NCI-H187 (cell line): Measurements from ENCODE around the gene CUL1.

Experiments
- DNase-seq, 2 experiments: peaks; one replicate each; lab custom pipeline; 2025; lab: John Stamatoyannopoulos, UW

CUL1 gene

GRCh38 chr7:148804343-148805235, 105.9 kb downstream of the CUL1 start:
- DNase-seq: no peak

DNA sequence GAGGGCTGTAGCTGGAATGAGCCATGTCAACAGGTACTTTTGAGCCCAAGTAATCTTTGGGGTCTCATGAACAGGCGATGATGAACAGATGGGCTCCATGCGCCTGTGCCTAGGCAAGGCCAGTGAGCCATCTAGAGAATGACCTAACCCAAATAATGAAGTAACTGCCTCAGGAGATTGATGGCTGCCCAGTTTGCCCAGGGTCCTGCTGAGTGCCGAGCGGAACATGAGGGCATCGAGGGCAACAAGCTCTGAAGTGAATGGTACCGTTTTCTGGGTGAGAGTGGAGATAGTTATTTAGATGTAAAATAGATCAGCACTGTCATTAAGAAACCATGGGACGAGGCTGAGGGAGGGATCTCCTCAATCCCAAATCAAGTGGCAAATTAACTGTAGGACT, 107.5 kb downstream of the CUL1 start:
- DNase-seq: no peak

GRCh38 chr7:148807436-148807835, 108.7 kb downstream of the CUL1 start:
- DNase-seq: no peak

DNA sequence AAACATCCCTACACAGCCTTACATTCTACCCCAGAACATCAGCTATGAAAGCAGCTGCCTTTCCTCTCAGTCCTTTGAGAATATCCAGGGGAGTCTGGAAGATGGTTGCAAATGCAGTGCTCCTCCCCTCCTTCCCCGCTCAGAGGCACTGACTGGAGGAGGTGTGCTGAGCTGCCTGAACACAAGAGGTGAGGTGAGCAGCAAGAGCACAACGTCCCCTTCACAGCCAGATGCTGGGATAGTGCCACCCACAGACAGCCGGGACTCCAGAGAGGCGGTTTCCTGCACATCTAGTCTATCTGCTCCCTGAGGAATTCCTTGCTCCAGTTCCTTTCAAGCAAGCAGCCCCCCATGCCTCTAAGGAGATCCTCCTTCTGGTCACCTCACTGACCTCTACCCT, 111.2 kb downstream of the CUL1 start:
- no peak for DNase-seq

DNA sequence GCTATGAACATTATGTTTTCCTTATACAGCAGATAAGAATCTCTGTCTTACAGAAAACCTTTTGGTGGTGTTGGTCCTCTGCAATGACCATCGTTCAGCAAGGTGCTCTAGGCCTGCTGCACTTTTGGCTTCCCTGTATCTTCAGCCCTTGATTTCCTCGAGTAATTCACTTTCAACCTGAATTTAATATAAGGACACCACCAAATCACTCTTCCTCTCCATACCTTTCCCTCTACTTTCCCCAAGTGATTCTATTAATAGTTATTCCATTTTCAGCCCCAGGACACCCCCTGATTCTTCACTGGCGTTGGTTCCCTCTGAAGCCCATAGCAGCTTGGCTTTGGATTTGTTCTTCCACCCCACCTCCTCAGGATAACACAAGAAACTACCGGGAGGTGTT, 113.2 kb downstream of the CUL1 start:
- no peak for DNase-seq

DNA sequence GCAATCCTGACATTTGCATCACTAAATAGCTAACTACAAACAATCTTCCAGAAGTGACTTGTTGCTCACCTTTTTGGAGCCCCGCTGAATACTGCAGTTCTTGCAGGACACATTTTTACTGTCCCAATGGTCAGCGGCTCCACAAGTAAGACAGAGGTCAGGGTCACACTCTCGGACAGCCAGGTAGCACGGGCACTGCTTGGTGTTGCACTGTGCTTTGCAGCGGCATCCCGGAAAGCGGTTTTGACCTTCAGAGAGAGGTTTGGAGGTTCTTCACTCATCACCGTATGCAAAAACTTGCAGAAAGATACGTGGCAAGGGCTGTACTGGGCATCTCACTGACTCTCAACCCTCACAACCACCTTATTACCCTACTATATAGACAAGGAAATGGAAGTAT, 115.2 kb downstream of the CUL1 start:
- DNase-seq: no peak

- DNase-seq: no peak
These were observed 116.3 kb downstream of the CUL1 start for GRCh38 chr7:148814922-148815559.

GRCh38 chr7:148815612-148816011, 116.9 kb downstream of the CUL1 start:
- DNase-seq: no peak

GRCh38 chr7:148819697-148820360, 121.1 kb downstream of the CUL1 start:
- no peak for DNase-seq

- DNase-seq: no peak
These were observed 122.7 kb downstream of the CUL1 start for GRCh38 chr7:148821422-148821821.

DNA sequence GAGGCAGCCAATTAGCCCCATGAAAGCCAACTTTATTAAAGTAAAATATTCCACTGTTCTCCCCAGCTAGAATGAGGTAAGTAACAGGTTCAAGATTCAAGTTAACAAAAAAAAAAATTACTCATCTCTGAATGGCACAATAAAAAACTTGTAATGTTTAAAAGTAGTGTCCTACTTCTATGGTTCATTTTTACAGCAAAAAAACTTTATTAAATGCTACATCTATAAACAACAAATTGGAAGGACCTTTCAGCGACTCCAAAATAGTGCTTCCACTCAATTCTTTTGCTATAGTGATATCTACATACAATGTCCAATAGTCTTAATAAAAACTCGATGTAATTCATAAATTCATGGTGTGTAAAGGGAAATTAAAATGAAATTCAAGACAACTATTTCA, 126.2 kb downstream of the CUL1 start:
- DNase-seq: no peak

GRCh38 chr7:148825338-148825737, 126.6 kb downstream of the CUL1 start:
- no peak for DNase-seq

DNA sequence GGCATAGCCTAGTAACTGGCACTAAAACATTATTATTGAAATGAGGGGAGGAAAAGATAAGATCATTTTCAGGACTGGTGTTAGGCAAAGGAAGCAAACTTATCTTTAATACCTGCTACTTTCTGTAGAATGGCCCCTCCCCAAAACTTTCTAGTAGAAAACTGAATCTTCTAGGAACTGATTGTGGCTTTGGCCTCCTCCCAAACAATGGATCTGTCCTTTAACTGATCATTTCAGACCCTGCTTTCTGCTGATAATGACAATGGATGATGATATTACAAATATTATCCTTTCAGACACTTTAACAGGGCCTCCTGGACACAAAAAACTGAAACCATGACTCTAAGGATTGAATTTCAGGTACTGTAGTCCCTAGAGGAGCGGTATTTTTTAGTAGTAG, 130.3 kb downstream of the CUL1 start:
- no peak for DNase-seq

GRCh38 chr7:148830897-148831692, 132.4 kb downstream of the CUL1 start:
- DNase-seq: no peak

- DNase-seq: no peak
These were observed 133.1 kb downstream of the CUL1 start for GRCh38 chr7:148831782-148832181.

GRCh38 chr7:148834605-148835004, 135.9 kb downstream of the CUL1 start:
- no peak for DNase-seq

GRCh38 chr7:148835854-148836253, 137.2 kb downstream of the CUL1 start:
- DNase-seq: no peak

- DNase-seq: no peak
These were observed 140.2 kb downstream of the CUL1 start for GRCh38 chr7:148838905-148839304.

GRCh38 chr7:148847815-148848734, 149.4 kb downstream of the CUL1 start:
- DNase-seq: no peak

DNA sequence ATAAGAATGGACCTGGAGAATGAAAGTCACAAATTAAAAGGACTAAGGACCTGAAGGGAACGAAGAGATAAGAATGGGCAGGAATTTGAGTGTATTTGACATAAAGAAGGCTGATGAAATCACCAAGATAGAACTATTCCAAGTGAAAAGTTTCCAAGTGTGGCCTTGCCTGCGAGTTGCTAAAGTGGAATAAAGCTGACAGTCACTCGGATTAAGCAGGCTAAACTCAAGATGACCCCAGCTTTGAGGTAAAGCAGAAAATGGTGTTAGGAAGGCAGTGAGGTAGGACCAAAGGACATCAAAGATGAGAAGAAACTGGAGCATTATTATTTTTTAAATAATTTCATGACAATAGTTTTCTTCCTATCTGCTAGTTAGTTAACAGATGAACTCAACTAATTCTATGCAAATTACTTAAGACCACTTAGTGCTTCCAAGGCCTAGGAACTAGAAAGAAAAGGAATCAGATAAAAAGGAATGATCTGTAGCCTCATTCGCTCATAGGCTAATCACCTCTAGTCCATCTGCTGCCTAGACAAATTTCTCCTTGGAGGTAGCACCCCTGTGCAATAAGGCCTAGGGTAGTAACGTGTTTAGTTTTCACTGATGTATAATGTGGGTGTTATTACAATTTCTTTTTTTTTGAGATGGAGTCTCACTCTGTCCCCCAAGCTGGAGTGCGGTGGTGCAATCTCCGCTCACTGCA, 150.8 kb downstream of the CUL1 start:
- DNase-seq: no peak
